Cardiac atrium fibroblast (primary cell): ENCODE data around the gene RAB42. TPM values are rescaled to one million over a fixed set of nuclear protein-coding genes. Genes with fewer than 3 reads are reported as not detected.

Experiments
- total RNA-seq: library from RNA; depleted of rRNA; stranded (reverse); fragments of >200 nt; gene quantifications from 2 replicates; pipeline ENCODE4 v1.2.3, GENCODE V29; 2015

The RAB42 gene, protein sequence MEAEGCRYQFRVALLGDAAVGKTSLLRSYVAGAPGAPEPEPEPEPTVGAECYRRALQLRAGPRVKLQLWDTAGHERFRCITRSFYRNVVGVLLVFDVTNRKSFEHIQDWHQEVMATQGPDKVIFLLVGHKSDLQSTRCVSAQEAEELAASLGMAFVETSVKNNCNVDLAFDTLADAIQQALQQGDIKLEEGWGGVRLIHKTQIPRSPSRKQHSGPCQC
- 0.54 and 2.8 TPM in 2 replicates for total RNA-seq

DNA sequence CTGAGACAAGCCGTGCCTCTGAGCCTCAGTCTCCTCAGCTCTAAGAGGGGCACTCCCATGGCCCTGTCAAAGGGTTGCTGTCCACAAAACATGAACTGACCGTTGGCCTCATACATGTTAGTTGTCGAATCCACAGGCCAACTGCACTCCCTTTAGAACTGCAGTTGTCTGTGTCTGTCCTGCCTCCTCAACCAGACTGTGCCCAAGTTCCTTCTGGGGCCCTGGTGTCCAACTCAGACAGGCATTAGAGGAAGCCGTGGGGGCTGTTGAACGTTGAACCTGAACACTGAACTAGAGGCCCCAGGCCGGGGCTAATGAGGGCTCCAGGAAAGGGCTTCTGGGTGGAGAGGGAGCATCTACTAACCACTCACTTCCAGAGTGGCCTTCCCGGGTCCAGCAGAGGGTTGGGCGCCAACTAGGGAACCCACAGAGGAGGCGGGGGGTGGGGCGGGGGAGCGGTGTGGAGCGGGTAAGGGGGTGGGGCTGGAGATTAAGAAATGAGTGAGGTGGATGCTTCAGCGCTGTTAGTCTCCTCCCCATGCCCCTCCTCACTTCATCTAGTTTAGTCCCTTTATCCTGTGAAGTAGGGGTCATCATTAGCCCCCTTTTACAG lies at the start of gene RAB42:
Gene RAB42 (plus strand): TSS at position 558 of the 613 bp plus-strand sequence. CDS start 247 bp downstream, outside the sequence.

DNA sequence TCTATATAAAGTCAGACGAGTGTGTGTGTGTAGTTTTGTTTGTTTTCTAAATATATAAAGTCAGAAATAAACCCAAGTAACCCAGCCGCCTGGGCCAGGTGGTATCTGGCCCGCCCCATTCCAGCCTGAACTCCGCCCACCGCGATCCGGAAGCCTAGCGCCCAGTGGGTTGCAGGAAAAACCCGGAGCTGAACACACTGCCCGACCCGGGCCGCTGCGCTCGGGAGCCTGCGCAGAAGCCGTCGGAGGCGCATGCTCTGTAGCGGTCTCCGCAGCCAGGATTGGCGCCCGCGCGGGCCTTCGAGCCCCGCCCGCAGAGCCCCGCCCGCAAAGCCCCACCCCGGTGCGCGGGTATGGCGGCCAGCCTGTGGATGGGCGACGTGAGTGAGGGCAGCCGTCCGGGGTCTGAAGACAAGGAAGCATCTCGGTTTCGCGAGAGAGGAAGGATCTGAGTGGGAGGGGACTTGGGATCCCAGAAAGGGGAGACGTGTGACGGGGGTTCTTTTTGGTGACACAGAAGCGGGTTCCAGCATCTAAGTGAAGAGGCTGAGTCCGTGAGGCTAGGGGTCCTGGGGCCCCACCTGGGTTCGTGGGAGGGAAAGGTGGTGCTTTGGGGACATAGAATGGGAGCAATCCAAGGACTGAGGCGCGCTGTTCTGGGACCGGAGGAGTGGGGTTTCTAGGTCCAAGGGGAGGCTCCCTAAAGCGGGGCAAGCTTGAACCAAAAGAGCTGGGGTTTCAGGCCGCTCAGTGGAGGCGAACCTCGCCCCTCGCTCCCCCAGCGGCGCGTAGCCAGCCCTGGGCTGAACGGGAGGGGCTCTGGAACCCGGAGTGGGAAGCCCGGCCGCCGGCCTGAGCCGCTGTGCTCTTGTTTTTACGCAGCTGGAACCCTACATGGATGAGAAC lies 39.1 kb upstream of the RAB42 start, which contains the start of gene TRNAU1AP:
Gene TRNAU1AP (plus strand): TSS at position 328 of the 906 bp plus-strand sequence. CDS start 26 bp downstream, at position 354.

DNA sequence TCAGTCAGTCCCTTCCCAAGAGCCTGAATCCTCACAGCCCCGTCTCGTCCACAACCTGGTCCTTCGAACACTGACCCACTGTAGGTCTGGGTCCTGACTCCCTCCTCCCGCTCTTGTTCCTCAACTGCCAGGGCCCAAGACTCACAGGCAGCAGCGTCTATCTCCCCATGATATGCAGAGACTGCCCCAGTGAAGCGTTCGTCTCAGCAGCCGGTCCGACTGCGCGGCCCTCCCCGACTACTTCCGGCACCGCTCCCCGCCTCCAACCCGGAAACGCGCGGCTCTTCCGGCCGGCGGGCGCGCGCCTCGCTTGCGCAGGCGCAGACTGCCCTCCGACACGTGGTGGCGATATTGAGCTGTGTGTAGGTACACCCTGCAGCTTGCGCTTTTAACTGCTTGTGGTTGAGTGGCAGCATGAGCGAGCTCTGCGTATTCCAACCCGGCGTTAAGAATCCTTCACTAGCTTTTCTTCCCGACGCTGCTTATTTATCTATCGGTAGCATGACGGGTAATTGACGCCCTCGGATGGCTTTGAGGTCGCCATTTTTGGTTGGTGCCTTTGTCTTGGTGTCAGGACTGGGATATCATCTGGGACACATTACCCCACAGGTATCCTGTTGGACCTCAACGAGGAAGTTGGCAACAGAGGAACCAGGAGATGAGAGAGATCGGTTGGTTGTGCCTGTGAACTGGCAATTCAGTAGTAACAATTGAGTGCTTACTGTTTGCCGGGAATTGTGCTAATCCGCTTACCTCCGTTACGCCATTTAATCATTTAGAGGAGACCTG lies 51.0 kb downstream of the RAB42 start, which contains the start of gene TAF12:
Gene TAF12 (minus strand): TSS at position 221 of the 789 bp plus-strand sequence. CDS start 20,986 bp downstream, outside the sequence.

Other genes with a start within 250 kb of the RAB42 start
- gene PHACTR4, start 222.5 kb upstream of the RAB42 start, total RNA-seq, result 6.3 and 11.4 TPM in 2 replicates
- gene RCC1, start 86.2 kb upstream of the RAB42 start, total RNA-seq, result 21.7 and 22.6 TPM in 2 replicates
- 33.4 and 41.0 TPM in 2 replicates for gene TRNAU1AP, start 39.2 kb upstream of the RAB42 start, total RNA-seq
- gene TAF12, start 50.8 kb downstream of the RAB42 start, total RNA-seq, result 28.4 and 31.6 TPM in 2 replicates
- gene RNU11, start 56.3 kb downstream of the RAB42 start, total RNA-seq, result not detected in 2 replicates
- gene GMEB1, start 76.5 kb downstream of the RAB42 start, total RNA-seq, result 3.6 and 6.2 TPM in 2 replicates
- gene YTHDF2, start 144.7 kb downstream of the RAB42 start, total RNA-seq, result 33.5 and 34.5 TPM in 2 replicates
- not detected in 2 replicates for gene OPRD1, start 219.9 kb downstream of the RAB42 start, total RNA-seq